ENCODE results near the gene LRRC63. TPM values are rescaled to one million over a fixed set of nuclear protein-coding genes. Genes with fewer than 3 reads are reported as not detected.

Gene LRRC63
- total RNA-seq, 1 experiment from 2014 or later: not detected

GRCh38 chr13:46179969-46180763 is 31.6 kb upstream of the LRRC63 start:
- in situ Hi-C loops (cut with HindIII; ENCODE audit: low sequenced_read_pairs): no loop called here
- no peak for DNase-seq (ENCODE audit: low spot score)

- no peak for DNase-seq (ENCODE audit: low spot score)
- in situ Hi-C loops (cut with HindIII; ENCODE audit: low sequenced_read_pairs): no loop called here
These were observed 30.3 kb upstream of the LRRC63 start for GRCh38 chr13:46181377-46181839.

- in situ Hi-C loops (cut with HindIII; ENCODE audit: low sequenced_read_pairs): no loop called here
These were observed 29.8 kb upstream of the LRRC63 start, which contains the start of gene LCP1 for GRCh38 chr13:46181840-46182490. Gene LCP1, minus strand, starts transcription at chr13:46182177. Its CDS starts 22,515 bp downstream, at chr13:46159662.

GRCh38 chr13:46182491-46182877 is 29.2 kb upstream of the LRRC63 start:
- no peak for DNase-seq (ENCODE audit: low spot score)
- in situ Hi-C loops (cut with HindIII; ENCODE audit: low sequenced_read_pairs): no loop called here

More at GRCh38 chr13:46181840-46182490, 29.8 kb upstream of the LRRC63 start, which contains the start of gene LCP1:
- DNase-seq (ENCODE audit: low spot score): no peak

- DNase-seq (ENCODE audit: low spot score): no peak
- in situ Hi-C loops (cut with HindIII; ENCODE audit: low sequenced_read_pairs): no loop called here
These were observed 28.4 kb upstream of the LRRC63 start for GRCh38 chr13:46183018-46183946.

GRCh38 chr13:46184277-46184699 is 27.4 kb upstream of the LRRC63 start:
- in situ Hi-C loops (cut with HindIII; ENCODE audit: low sequenced_read_pairs): no loop called here
- DNase-seq (ENCODE audit: low spot score): no peak

GRCh38 chr13:46185634-46186033 is 26.1 kb upstream of the LRRC63 start:
- in situ Hi-C loops (cut with HindIII; ENCODE audit: low sequenced_read_pairs): no loop called here
- DNase-seq (ENCODE audit: low spot score): no peak

- DNase-seq (ENCODE audit: low spot score): no peak
- in situ Hi-C loops (cut with HindIII; ENCODE audit: low sequenced_read_pairs): no loop called here
These were observed 19.3 kb upstream of the LRRC63 start for GRCh38 chr13:46192412-46192811.

- in situ Hi-C loops (cut with HindIII; ENCODE audit: low sequenced_read_pairs): no loop called here
- no peak for DNase-seq (ENCODE audit: low spot score)
These were observed 16.7 kb upstream of the LRRC63 start for GRCh38 chr13:46195016-46195415.

GRCh38 chr13:46197299-46198048 is 14.3 kb upstream of the LRRC63 start:
- in situ Hi-C loops (cut with HindIII; ENCODE audit: low sequenced_read_pairs): no loop called here
- no peak for DNase-seq (ENCODE audit: low spot score)

- no peak for DNase-seq (ENCODE audit: low spot score)
- in situ Hi-C loops (cut with HindIII; ENCODE audit: low sequenced_read_pairs): no loop called here
These were observed 13.0 kb upstream of the LRRC63 start for GRCh38 chr13:46198696-46199193.

- in situ Hi-C loops (cut with HindIII; ENCODE audit: low sequenced_read_pairs): no loop called here
- DNase-seq (ENCODE audit: low spot score): no peak
These were observed 9.4 kb upstream of the LRRC63 start for GRCh38 chr13:46202188-46202795.

- in situ Hi-C loops (cut with HindIII; ENCODE audit: low sequenced_read_pairs): no loop called here
These were observed 8.8 kb upstream of the LRRC63 start for GRCh38 chr13:46202966-46203365.

GRCh38 chr13:46206143-46206542 is 5.6 kb upstream of the LRRC63 start:
- no peak for DNase-seq (ENCODE audit: low spot score)
- in situ Hi-C loops (cut with HindIII; ENCODE audit: low sequenced_read_pairs): no loop called here

More at GRCh38 chr13:46202966-46203365, 8.8 kb upstream of the LRRC63 start:
- DNase-seq (ENCODE audit: low spot score): no peak

GRCh38 chr13:46207828-46208227 is 3.9 kb upstream of the LRRC63 start:
- in situ Hi-C loops (cut with HindIII; ENCODE audit: low sequenced_read_pairs): no loop called here
- DNase-seq (ENCODE audit: low spot score): no peak

GRCh38 chr13:46210362-46211083 is 1.2 kb upstream of the LRRC63 start:
- in situ Hi-C loops (cut with HindIII; ENCODE audit: low sequenced_read_pairs): no loop called here
- DNase-seq (ENCODE audit: low spot score): no peak

GRCh38 chr13:46211116-46211482 is 629 bp upstream of the LRRC63 start:
- DNase-seq (ENCODE audit: low spot score): no peak
- in situ Hi-C loops (cut with HindIII; ENCODE audit: low sequenced_read_pairs): no loop called here

GRCh38 chr13:46213242-46213641 is 1.5 kb downstream of the LRRC63 start:
- DNase-seq (ENCODE audit: low spot score): no peak
- in situ Hi-C loops (cut with HindIII; ENCODE audit: low sequenced_read_pairs): no loop called here

Data from G401 (cell line).